DMS153 treated with DMSO at 0.1 percent for 48 hours (cell line): ENCODE data around the gene DLG2.
"Not testable (repeated sequence)": the region's sequence is repeated elsewhere in the genome, so short reads cannot be mapped to it uniquely, and the experiment has no call there.

Source experiments
- DNase-seq: peaks from one replicate; lab custom pipeline; 2025; ENCODE audit not compliant: unreplicated experiment; lab: John Stamatoyannopoulos, UW

DLG2 gene

GRCh38 chr11:83639995-83640758, 1987.0 kb downstream of the DLG2 start:
- DNase-seq, result no peak

- DNase-seq, result no peak
Measured at GRCh38 chr11:83635166-83635565, 1992.0 kb downstream of the DLG2 start.

DNA sequence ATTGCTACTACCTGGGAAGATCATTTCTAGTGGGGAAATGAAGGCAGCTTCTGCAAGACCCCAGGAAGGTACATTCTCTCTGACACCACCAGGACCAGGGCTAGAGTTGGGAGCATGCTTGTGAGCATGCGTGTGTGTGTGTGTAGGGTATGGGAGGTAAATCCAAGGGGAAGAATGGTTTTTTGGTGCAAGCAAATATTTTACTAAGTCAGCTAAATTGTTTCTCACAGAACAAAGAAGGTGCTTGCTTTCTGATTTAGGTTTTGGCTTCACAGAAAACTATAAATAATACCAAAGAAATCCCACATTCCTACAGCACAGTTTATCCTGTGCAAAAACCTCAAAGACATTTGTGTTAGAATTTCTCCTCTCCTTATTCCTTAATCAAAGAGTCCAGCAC, 1996.9 kb downstream of the DLG2 start:
- no peak for DNase-seq

DNA sequence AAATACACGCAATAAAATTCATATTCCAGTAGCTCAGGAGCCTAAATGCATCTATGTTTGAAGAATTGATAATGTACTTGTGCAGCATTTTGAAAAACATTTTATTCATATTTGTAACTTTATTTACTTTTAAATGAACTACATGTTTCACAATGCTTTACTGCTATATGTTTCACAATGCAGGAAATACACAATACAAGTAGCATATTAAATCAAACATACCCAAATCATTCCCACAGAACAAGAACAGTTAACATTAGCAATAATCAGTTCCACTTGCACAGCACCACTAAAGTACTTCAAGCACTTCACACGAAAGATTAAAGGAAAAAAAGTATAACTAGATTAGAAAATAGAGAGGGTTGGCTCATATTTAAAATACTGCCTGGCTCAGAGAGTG, 1997.4 kb downstream of the DLG2 start:
- DNase-seq, result no peak

DNA sequence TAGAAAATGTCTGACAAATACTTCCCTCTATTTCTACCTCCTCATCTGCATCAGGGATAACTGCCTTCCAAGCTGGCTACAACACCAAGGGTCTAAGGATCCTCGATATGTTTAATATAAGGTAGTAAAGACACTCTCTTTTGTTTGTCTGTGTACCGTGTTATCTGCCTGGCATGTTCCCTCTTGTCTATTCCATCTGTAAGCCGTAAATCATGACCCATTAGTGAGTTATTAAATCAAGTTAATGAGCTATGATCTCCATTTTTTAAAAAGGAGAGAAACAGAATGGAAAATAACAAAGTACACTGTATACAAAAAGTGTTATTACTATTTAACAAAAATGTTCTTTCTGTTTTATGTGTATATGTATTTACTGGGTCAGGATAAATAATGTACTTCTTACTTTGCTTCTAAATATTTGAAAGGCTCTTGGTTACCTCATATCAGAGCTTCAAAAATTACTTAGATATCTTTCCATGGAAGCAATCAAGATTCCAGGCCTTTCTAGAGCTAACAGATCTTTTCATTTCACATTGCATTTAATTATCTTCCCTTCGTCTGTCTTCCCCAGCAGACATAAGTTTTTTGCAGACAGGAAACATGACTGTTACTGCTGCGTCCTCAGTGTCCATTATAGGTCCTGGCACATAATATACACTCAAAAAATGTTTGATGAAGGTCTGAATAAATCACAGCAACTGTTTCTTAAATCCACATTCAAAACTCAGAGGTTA, 1998.4 kb downstream of the DLG2 start:
- peak; percentile 85 for DNase-seq

DNA sequence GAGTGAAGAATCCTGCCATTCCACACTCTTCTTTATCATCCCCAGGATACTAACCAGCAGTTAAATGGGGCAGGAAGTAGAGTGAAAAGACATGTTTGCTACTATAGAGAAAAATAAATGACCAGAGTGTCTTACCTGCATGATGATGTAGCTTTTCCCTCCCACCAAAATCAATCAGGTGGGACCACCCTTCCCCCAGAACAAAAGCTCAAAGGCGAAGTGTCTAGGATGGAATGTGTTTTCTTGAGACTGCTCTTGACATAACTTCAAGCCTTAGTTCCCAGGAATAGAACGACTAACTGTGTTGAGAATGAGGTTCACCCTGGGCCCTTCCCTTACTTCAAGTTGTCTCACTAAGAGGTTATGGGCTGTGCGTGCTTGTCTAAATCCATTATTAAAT, 2001.8 kb downstream of the DLG2 start:
- DNase-seq, result no peak

GRCh38 chr11:83617671-83618070, 2009.5 kb downstream of the DLG2 start:
- DNase-seq, result no peak

- no peak for DNase-seq
Measured at GRCh38 chr11:83613767-83614121, 2013.4 kb downstream of the DLG2 start.

GRCh38 chr11:83612891-83613766, 2014.0 kb downstream of the DLG2 start:
- no peak for DNase-seq

GRCh38 chr11:83611600-83611999, 2015.5 kb downstream of the DLG2 start:
- peak; percentile 90 for DNase-seq

GRCh38 chr11:83611031-83611430, 2016.1 kb downstream of the DLG2 start:
- peak; percentile 73 for DNase-seq

DNA sequence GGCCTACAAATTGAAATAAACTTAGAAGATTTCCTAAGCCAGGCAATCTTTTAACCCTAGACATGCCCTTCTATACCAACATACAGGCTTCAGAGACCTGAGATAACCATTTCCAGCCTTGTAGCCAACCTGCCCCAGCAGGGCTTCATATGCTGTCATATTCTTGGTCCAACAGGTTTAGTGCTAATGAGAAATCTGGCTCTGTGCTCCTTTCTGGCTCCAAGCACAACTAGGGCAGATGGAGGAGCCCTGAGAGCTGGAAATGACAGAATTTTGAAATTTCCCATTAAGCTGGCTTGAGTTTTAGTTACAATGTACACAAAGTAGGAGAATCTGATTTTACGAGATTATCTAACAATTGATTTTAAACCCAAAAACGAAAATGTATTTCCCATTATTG, 2018.0 kb downstream of the DLG2 start:
- no peak for DNase-seq

GRCh38 chr11:83608571-83608970, 2018.6 kb downstream of the DLG2 start:
- DNase-seq, result no peak

DNA sequence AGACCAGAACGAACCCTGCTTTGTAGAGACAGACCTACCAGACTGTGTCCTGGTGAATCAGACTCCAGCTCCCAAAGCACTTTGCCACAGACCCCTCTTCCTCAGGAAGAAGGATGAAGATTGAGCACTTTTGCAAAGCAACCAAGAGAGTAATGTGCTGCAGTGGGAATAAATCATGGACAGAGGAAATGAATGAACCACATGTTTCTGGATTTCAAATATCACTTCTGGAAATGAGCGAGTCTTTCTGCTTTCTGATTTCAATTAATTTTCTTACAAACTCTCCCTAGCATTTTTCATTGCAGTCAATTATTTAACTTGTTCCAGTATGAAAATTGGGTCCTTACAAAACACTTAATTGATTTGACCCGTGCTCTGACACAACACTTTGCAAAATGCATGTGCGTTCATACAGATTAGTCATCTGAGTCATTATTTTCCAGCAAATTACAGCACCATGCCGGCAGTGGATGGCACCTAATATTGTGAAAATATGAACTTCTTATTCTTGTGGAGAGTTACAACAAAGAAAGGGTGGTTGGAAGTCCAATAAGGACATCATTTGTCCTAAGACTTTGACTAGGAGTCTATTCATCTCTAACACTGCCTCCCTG, 2025.1 kb downstream of the DLG2 start:
- no peak for DNase-seq

GRCh38 chr11:83601201-83601913, 2025.8 kb downstream of the DLG2 start:
- no peak for DNase-seq

DNA sequence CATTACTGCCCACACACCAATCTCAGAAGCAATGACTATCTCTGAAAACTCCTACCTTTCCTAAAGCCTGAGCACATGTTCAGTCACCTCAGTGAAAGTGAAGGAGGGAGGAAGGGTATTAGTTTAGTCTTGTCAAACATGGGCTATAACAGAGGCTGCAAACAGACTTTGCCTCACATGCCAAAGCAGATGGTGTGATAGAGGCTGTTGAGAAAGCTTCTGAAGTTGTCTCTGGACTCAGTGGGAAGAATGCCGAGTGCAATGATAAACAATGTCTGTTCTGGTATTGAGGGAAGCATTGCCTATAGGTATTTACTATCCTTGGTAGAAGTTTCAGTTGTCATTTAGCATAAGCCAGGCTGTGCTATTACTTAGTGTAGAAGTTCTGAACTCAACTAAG, 2026.5 kb downstream of the DLG2 start:
- DNase-seq, result no peak

GRCh38 chr11:83599066-83599465, 2028.1 kb downstream of the DLG2 start:
- no peak for DNase-seq

DNA sequence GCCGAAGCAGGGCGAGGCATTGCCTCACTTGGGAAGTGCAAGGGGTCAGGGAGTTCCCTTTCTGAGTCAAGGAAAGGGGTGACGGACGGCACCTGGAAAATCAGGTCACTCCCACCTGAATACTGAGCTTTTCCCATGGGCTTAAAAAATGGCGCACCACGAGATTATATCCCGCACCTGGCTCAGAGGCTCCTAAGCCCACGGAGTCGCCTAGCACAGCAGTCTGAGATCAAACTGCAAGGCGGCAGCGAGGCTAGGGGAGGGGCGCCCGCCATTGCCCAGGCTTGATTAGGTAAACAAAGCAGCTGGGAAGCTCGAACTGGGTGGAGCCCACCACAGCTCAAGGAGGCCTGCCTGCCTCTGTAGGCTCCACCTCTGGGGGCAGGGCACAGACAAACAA, 2039.3 kb downstream of the DLG2 start:
- DNase-seq, result not testable (repeated sequence)

GRCh38 chr11:83583757-83584366, 2043.3 kb downstream of the DLG2 start:
- DNase-seq, result no peak

- no peak for DNase-seq
Measured at GRCh38 chr11:83574519-83574918, 2052.6 kb downstream of the DLG2 start.
